Right hindlimb (tissue), 1 donor: ENCODE results near the gene STPG1.

Experiments used
- DNase-seq: peaks from one replicate; pipeline ENCODE4 v3.0.0-alpha.2; 2018

STPG1 gene

GRCh38 chr1:24311741-24312140 lies 101.8 kb downstream of the STPG1 start:
- no peak for DNase-seq

- no peak for DNase-seq
Observed at GRCh38 chr1:24311234-24311633, 102.3 kb downstream of the STPG1 start.

GRCh38 chr1:24309762-24310485 lies 103.7 kb downstream of the STPG1 start:
- no peak for DNase-seq

- DNase-seq, result no peak
Observed at GRCh38 chr1:24308365-24309015, 105.1 kb downstream of the STPG1 start.
